ENCODE measurements around the gene MCF2L2.

Gene MCF2L2

GRCh38 chr3:183301937-183302580 is 126.4 kb downstream of the MCF2L2 start:
- Histone ChIP-seq H3K36me3 (ENCODE audit: control insufficient read depth in 2 of 2, insufficient read depth in 1 of 2, low read length in 2 of 2) (no peaks in the 10 kb centered on the region), H3K4me3 (ENCODE audit: low read depth, low read length) (no peak overlapping the region), H3K4me1 (ENCODE audit: control insufficient read depth, insufficient read depth, low read length) (0 out of 2 replicates have a peak, but pooled peaks cover 2% of the 10 kb centered on the region), H3K27ac (ENCODE audit: extremely low read depth, low read depth, low read length) (no peak overlapping the region), H3K9me3 (ENCODE audit: control insufficient read depth, insufficient read depth, low read depth, low read length) (no peaks in the 10 kb centered on the region)
- no peak for TF ChIP-seq ZNF423 (tag by site-specific recombination; IDR thresholded peaks at IDR 0.05)
- TF ChIP-seq KLF9 (tag by site-specific recombination; IDR thresholded peaks at IDR 0.05; ENCODE audit: low read depth): no peak
- TF ChIP-seq TCF7L2 (IDR thresholded peaks at IDR 0.05; ENCODE audit: borderline replicate concordance, low read depth, low read length): no peak
- TF ChIP-seq HIC1 (tag by site-specific recombination; IDR thresholded peaks at IDR 0.05): no peak
- no peak for TF ChIP-seq ZNF518A (tag by site-specific recombination; conservative IDR thresholded peaks at IDR 0.05; ENCODE audit: low read depth)
- no peak for TF ChIP-seq ZNF148 (tag by site-specific recombination; IDR thresholded peaks at IDR 0.05; ENCODE audit: borderline replicate concordance)
- no peak for TF ChIP-seq ZNF560 (tag by site-specific recombination; IDR thresholded peaks at IDR 0.05; ENCODE audit: borderline replicate concordance)
- TF ChIP-seq ZNF24 (tag by site-specific recombination; IDR thresholded peaks at IDR 0.05): no peak
- no peak for TF ChIP-seq ZEB2 (tag by site-specific recombination; IDR thresholded peaks at IDR 0.05)
- TF ChIP-seq YY2 (tag by site-specific recombination; IDR thresholded peaks at IDR 0.05): no peak
- TF ChIP-seq SP7 (tag by site-specific recombination; IDR thresholded peaks at IDR 0.05): no peak
- no peak for TF ChIP-seq ZNF600 (tag by site-specific recombination; IDR thresholded peaks at IDR 0.05)
- TF ChIP-seq ZNF521 (tag by site-specific recombination; IDR thresholded peaks at IDR 0.05): no peak
- TF ChIP-seq ELK4 (IDR thresholded peaks at IDR 0.05; ENCODE audit: borderline replicate concordance, low read depth, low read length): no peak
- TF ChIP-seq ZNF510 (tag by site-specific recombination; IDR thresholded peaks at IDR 0.05; ENCODE audit: insufficient replicate concordance): no peak
- TF ChIP-seq ZNF549 (tag by site-specific recombination; IDR thresholded peaks at IDR 0.05): no peak
- TF ChIP-seq KLF1 (tag by site-specific recombination; IDR thresholded peaks at IDR 0.05): no peak
- POLR2A ChIA-PET: no interaction called here
- CTCF ChIA-PET: no interaction called here
